ENCODE data around the gene TCL1B.

Gene TCL1B

GRCh38 chr14:95695051-95695450, 8.8 kb downstream of the TCL1B start:
- DNase-seq (ENCODE audit: low spot score), result no peak
- TF ChIP-seq CTCF (IDR thresholded peaks at IDR 0.05; ENCODE audit: extremely low read depth, missing control alignments), result no peak

- TF ChIP-seq CTCF (IDR thresholded peaks at IDR 0.05; ENCODE audit: extremely low read depth, missing control alignments), result no peak
- no peak for DNase-seq (ENCODE audit: low spot score)
Observed at GRCh38 chr14:95695913-95696312, 9.7 kb downstream of the TCL1B start.

- no peak for DNase-seq (ENCODE audit: low spot score)
- TF ChIP-seq CTCF (IDR thresholded peaks at IDR 0.05; ENCODE audit: extremely low read depth, missing control alignments), result no peak
Observed at GRCh38 chr14:95696741-95697140, 10.5 kb downstream of the TCL1B start.

- no peak for DNase-seq (ENCODE audit: low spot score)
Observed at GRCh38 chr14:95697764-95698163, 11.5 kb downstream of the TCL1B start.

GRCh38 chr14:95698287-95698686, 12.1 kb downstream of the TCL1B start:
- TF ChIP-seq CTCF (IDR thresholded peaks at IDR 0.05; ENCODE audit: extremely low read depth, missing control alignments), result no peak
- no peak for DNase-seq (ENCODE audit: low spot score)

More at GRCh38 chr14:95697764-95698163, 11.5 kb downstream of the TCL1B start:
- TF ChIP-seq CTCF (IDR thresholded peaks at IDR 0.05; ENCODE audit: extremely low read depth, missing control alignments), result no peak

GRCh38 chr14:95699412-95699811, 13.2 kb downstream of the TCL1B start:
- DNase-seq (ENCODE audit: low spot score), result peak; percentile 58
- TF ChIP-seq CTCF (IDR thresholded peaks at IDR 0.05; ENCODE audit: extremely low read depth, missing control alignments), result no peak

GRCh38 chr14:95700221-95700976, 14.2 kb downstream of the TCL1B start:
- no peak for TF ChIP-seq CTCF (IDR thresholded peaks at IDR 0.05; ENCODE audit: extremely low read depth, missing control alignments)

More at GRCh38 chr14:95700221-95700976, 14.2 kb downstream of the TCL1B start:
- no peak for DNase-seq (ENCODE audit: low spot score)
